ENCODE data around the gene ILDR2.

The ILDR2 gene

GRCh38 chr1:166914111-166914510, 61.2 kb downstream of the ILDR2 start:
- no peaks in the 10 kb centered on the region for H3K4me1 ChIP-seq (ENCODE audit: control insufficient read depth, insufficient read depth, low read length)
- POLR2A ChIA-PET: no interaction called here
- H3K36me3 ChIP-seq (ENCODE audit: control insufficient read depth in 2 of 2, insufficient read depth in 1 of 2, low read length in 2 of 2): no peaks in the 10 kb centered on the region
- no peaks in the 10 kb centered on the region for H3K9me3 ChIP-seq (ENCODE audit: control insufficient read depth, insufficient read depth, low read depth, low read length)
- TF ChIP-seq ZBTB21 (tag by site-specific recombination; IDR thresholded peaks at IDR 0.05): no peak
- H3K4me3 ChIP-seq (ENCODE audit: low read depth, low read length): no peak overlapping the region
- no peak overlapping the region for H3K27ac ChIP-seq (ENCODE audit: extremely low read depth, low read depth, low read length)
- CTCF ChIA-PET: interaction anchor here (0.6 to 18.5 kb wide), 2 partner anchors 143 to 500 kb away, joined by 3 to 702 read pairs; no protein-coding TSS in a partner anchor

- Histone ChIP-seq H3K9me3 (ENCODE audit: control insufficient read depth, insufficient read depth, low read depth, low read length) (no peaks in the 10 kb centered on the region), H3K36me3 (ENCODE audit: control insufficient read depth in 2 of 2, insufficient read depth in 1 of 2, low read length in 2 of 2) (no peaks in the 10 kb centered on the region), H3K4me3 (ENCODE audit: low read depth, low read length) (no peak overlapping the region), H3K27ac (ENCODE audit: extremely low read depth, low read depth, low read length) (no peak overlapping the region), H3K4me1 (ENCODE audit: control insufficient read depth, insufficient read depth, low read length) (no peaks in the 10 kb centered on the region)
- ChIA-PET POLR2A (no interaction called here), CTCF (interaction anchor here (0.6 to 18.5 kb wide), 10 partner anchors 11 to 1688 kb away, joined by 3 to 702 read pairs (median 4); no protein-coding TSS in a partner anchor)
- no peak for TF ChIP-seq ZBTB11 (tag by site-specific recombination; conservative IDR thresholded peaks at IDR 0.05; ENCODE audit: low read depth)
- TF ChIP-seq ZSCAN30 (tag by site-specific recombination; IDR thresholded peaks at IDR 0.05): no peak
- no peak for TF ChIP-seq ZNF274 (IDR thresholded peaks at IDR 0.05; ENCODE audit: low read length)
- TF ChIP-seq ZNF274 (tag by site-specific recombination; IDR thresholded peaks at IDR 0.05; ENCODE audit: borderline replicate concordance): no peak
- peak; percentile 55; the same call in 1 of the 2 replicates for TF ChIP-seq ZSCAN5A (tag by site-specific recombination; IDR thresholded peaks at IDR 0.05)
- no peak for TF ChIP-seq ZNF777 (tag by site-specific recombination; IDR thresholded peaks at IDR 0.05; ENCODE audit: borderline replicate concordance)
- no peak for TF ChIP-seq KLF16 (tag by site-specific recombination; IDR thresholded peaks at IDR 0.05)
- TF ChIP-seq ZNF362 (tag by site-specific recombination; IDR thresholded peaks at IDR 0.05): no peak
- no peak for TF ChIP-seq ZNF391 (tag by site-specific recombination; IDR thresholded peaks at IDR 0.05; ENCODE audit: borderline replicate concordance, low read depth)
- TF ChIP-seq ZNF335 (tag by site-specific recombination; conservative IDR thresholded peaks at IDR 0.05): no peak
- TF ChIP-seq YY1 (tag by site-specific recombination; IDR thresholded peaks at IDR 0.05): no peak
- no peak for TF ChIP-seq ZNF132 (tag by site-specific recombination; IDR thresholded peaks at IDR 0.05; ENCODE audit: borderline replicate concordance)
- no peak for TF ChIP-seq ZBTB44 (tag by site-specific recombination; IDR thresholded peaks at IDR 0.05)
- TF ChIP-seq ZNF239 (tag by site-specific recombination; IDR thresholded peaks at IDR 0.05): no peak
- no peak for TF ChIP-seq PRDM10 (tag by site-specific recombination; IDR thresholded peaks at IDR 0.05)
- TF ChIP-seq ZSCAN16 (tag by site-specific recombination; IDR thresholded peaks at IDR 0.05): no peak
- TF ChIP-seq HOXD13 (CRISPR knock-in tag; IDR thresholded peaks at IDR 0.05; ENCODE audit: borderline replicate concordance): no peak
- 0 out of 2 replicates have a peak, but pooled peaks have one; percentile 21 for TF ChIP-seq ZXDB (tag by site-specific recombination; IDR thresholded peaks at IDR 0.05)
Observed at GRCh38 chr1:166911624-166912023, 63.7 kb downstream of the ILDR2 start.

Data from HEK293 (cell line).